ENCODE results near the gene PRR33. TPM values are rescaled to one million over a fixed set of nuclear protein-coding genes. Genes with fewer than 3 reads are reported as not detected.

The PRR33 gene
- polyA plus RNA-seq, 1 donor = 0.67 TPM

DNA sequence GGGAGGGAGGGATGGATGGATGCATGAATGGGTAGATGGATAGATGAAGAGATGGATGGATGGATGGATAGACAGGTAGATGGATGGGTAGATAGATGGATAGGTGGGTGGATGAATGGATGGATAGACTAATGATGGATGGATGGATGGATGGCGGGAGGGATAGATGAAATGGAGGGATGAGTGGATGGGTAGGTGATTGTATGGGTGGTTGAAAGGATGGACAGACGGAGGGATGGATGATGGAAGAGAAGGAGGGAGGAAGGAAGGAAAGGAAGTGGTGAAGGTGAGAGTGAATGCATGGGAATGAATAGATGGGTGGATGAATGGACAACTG is 24.1 kb upstream of the PRR33 start:
- Histone ChIP-seq H3K36me3 (ENCODE audit: control insufficient read depth, insufficient read depth, low read length) (no peaks in the 10 kb centered on the region), H3K4me1 (ENCODE audit: control insufficient read depth, insufficient read depth, low read length) (no peaks in the 10 kb centered on the region), H3K4me3 (ENCODE audit: low read length) (no peak overlapping the region), H3K9me3 (ENCODE audit: control insufficient read depth, low read depth, low read length) (no peaks in the 10 kb centered on the region), H3K27ac (ENCODE audit: low read length) (no peak overlapping the region), H3K27me3 (ENCODE audit: control insufficient read depth, insufficient read depth, low read length) (no peaks in the 10 kb centered on the region)
- DNase-seq = no peak
- 94% methylated on average over 2 of the region's 2 CpGs for WGBS (ENCODE audit: insufficient coverage, low lambda C conversion rate)

DNA sequence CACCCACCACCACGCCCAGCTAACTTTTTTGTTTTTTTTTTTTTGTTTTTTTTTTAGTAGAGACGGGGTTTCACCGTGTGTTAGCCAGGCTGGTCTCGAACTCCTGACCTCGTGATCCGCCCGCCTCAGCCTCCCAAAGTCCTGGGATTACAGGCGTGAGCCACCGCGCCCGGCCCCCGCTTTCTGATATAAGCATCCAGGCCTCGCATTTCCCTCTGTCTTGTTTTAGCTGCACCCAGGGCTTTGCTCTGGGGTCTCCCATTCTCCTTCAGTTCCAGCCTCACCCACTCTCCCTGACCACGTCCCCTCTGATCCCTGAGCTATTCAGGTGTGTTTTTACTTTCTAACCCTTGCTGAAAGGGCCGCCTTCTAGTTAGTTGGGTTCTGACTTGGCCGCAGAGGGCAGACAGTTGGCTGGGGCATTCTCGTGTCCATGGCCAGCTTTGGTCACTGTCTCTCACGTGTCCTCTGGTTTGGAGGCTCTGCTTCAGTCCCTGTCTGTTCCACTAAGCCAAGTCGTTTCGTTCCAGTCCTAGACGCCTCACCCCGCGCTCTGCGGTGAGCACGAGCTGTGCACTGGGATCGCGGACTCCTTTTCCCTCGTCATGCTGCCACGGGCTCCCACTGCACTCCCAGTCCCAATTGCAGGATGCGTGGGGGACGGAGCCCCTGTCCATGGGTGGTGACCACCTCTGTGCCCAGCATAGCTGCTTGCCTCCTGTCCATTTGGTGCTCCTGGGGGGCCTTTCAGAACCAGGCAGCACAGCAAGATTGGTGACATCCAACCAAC is 21.8 kb upstream of the PRR33 start:
- no peaks in the 10 kb centered on the region for H3K27me3 ChIP-seq (ENCODE audit: control insufficient read depth, insufficient read depth, low read length)
- H3K9me3 ChIP-seq (ENCODE audit: control insufficient read depth, low read depth, low read length) = no peaks in the 10 kb centered on the region
- H3K4me1 ChIP-seq (ENCODE audit: control insufficient read depth, insufficient read depth, low read length) = no peaks in the 10 kb centered on the region
- DNase-seq = no peak
- H3K4me3 ChIP-seq (ENCODE audit: low read length) = no peak overlapping the region
- WGBS (ENCODE audit: insufficient coverage, low lambda C conversion rate) = no CpG with 5 or more reads among the region's 31 CpGs
- H3K27ac ChIP-seq (ENCODE audit: low read length) = no peak overlapping the region
- H3K36me3 ChIP-seq (ENCODE audit: control insufficient read depth, insufficient read depth, low read length) = no peaks in the 10 kb centered on the region

DNA sequence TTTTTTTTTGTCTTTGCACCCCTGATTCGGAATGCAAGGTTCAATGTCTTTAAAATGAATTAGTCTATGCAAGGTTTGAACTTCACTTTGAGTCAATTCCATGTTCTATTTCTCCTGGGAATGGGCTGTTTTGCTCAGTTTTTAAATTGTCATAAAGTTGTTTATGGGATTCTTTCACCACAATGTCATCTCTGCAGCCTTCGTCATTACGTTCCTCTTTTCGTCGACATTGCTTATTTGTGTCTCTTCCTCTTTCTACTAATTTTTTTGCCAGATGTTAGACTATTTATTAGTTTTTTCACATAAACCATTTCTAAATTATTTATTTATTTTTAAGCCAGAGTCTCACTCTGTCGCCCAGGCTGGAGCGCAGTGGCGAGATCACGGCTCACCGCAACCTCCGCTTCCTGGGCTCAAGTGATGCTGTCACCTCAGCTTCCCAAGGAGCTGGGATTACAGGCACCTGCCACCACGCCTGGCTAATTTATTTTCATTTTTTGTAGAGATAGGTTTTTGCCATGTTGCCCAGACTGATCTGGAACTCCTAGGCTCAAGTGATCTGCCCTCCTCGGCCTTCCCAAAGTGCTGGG is 20.7 kb upstream of the PRR33 start:
- Histone ChIP-seq H3K27ac (ENCODE audit: low read length) (no peak overlapping the region), H3K4me3 (ENCODE audit: low read length) (no peak overlapping the region), H3K4me1 (ENCODE audit: control insufficient read depth, insufficient read depth, low read length) (peaks cover 4% of the 10 kb centered on the region), H3K27me3 (ENCODE audit: control insufficient read depth, insufficient read depth, low read length) (no peaks in the 10 kb centered on the region), H3K36me3 (ENCODE audit: control insufficient read depth, insufficient read depth, low read length) (no peaks in the 10 kb centered on the region), H3K9me3 (ENCODE audit: control insufficient read depth, low read depth, low read length) (no peaks in the 10 kb centered on the region)
- 76% methylated on average over 5 of the region's 13 CpGs for WGBS (ENCODE audit: insufficient coverage, low lambda C conversion rate)
- DNase-seq = no peak

DNA sequence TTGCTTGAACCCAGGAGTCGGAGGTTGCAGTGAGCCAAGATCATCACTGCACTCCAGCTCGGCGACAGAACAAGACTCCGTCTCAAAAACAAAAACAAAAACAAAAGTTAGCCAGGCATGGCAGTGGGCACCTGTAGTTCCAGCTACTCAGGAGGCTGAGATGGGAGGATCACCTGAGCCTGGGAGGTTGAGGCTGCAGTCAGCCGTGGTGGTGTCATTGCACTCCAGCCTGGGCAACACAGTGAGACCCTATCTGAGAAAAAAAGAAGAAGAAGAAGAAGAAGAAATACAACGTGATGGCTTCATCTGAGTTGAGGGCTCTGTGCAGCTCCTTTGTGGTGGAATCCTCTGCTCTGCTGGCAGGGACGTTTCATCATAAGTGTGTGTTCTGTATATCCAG is 17.8 kb upstream of the PRR33 start:
- no peaks in the 10 kb centered on the region for H3K27me3 ChIP-seq (ENCODE audit: control insufficient read depth, insufficient read depth, low read length)
- no peak overlapping the region for H3K4me3 ChIP-seq (ENCODE audit: low read length)
- WGBS (ENCODE audit: insufficient coverage, low lambda C conversion rate) = no CpG with 5 or more reads among the region's 7 CpGs
- no peaks in the 10 kb centered on the region for H3K9me3 ChIP-seq (ENCODE audit: control insufficient read depth, low read depth, low read length)
- no peak for DNase-seq
- peaks cover 4% of the 10 kb centered on the region for H3K4me1 ChIP-seq (ENCODE audit: control insufficient read depth, insufficient read depth, low read length)
- H3K27ac ChIP-seq (ENCODE audit: low read length) = no peak overlapping the region
- no peaks in the 10 kb centered on the region for H3K36me3 ChIP-seq (ENCODE audit: control insufficient read depth, insufficient read depth, low read length)

DNA sequence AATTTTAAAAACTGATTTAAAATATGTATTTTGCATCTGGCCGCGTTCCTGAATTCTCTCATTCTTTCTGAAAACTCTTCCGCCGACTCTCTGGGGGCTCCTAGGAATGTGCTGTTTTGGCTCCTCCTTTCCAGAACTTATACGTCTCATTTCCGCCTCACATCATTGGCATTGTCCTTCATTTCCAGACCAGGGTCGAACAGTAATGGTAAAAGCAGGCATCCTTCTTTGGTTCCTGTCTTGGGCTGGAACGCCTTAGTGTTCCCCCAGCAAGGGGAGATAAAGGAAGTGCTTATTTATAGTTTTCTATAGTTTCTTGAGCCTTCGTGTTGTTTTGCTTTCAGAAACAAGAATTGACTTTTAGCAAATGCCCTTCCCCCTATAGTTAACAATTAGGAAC is 16.9 kb upstream of the PRR33 start:
- WGBS (ENCODE audit: insufficient coverage, low lambda C conversion rate) = 40% methylated on average over 2 of the region's 9 CpGs
- H3K4me3 ChIP-seq (ENCODE audit: low read length) = no peak overlapping the region
- no peaks in the 10 kb centered on the region for H3K27me3 ChIP-seq (ENCODE audit: control insufficient read depth, insufficient read depth, low read length)
- peak in 1 of 2 donors; percentile 25 for DNase-seq
- H3K4me1 ChIP-seq (ENCODE audit: control insufficient read depth, insufficient read depth, low read length) = peaks cover 4% of the 10 kb centered on the region
- H3K36me3 ChIP-seq (ENCODE audit: control insufficient read depth, insufficient read depth, low read length) = no peaks in the 10 kb centered on the region
- H3K27ac ChIP-seq (ENCODE audit: low read length) = peak overlapping the region; percentile 66
- no peaks in the 10 kb centered on the region for H3K9me3 ChIP-seq (ENCODE audit: control insufficient read depth, low read depth, low read length)

DNA sequence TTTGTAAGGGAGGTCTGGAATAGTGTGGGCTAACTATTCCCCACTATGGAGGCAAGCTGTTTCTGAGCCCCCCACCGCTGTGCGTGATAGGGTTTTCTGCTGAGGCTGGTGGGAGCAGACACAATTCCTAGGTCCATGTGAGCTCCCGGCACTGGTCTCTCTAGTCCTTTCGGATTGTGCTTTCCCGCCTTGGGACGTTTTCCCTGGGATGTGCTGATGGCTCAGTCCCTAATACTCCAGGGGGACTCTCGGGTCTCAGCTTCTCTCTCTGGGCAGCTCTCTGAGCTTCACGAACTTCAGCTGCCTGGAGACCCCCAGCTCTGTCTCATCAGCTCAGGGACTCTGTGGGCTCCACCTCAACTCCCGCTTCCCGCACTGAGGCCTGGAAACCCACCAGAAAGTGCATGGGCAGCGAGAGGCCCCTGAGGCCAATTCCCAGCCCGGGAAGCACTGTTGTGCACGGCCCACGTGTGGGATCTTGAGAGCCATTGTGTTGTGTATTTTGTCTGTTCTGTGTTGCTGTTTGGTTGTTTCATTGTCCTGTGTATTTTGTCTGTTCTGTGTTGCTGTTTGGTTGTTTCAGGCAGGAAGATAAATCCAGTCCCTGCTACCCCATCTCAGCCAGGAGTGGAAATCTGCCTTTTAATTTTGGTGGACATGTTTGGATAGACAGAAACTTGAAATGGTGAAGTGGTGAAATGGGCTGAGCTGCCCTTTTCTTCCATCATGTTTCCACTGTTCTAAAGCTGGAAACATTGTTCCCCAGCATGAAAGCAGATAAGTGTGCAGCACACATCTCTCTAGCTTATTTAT is 15.1 kb upstream of the PRR33 start:
- Histone ChIP-seq H3K36me3 (ENCODE audit: control insufficient read depth, insufficient read depth, low read length) (no peaks in the 10 kb centered on the region), H3K4me3 (ENCODE audit: low read length) (no peak overlapping the region), H3K27ac (ENCODE audit: low read length) (peak overlapping the region; percentile 32), H3K9me3 (ENCODE audit: control insufficient read depth, low read depth, low read length) (no peaks in the 10 kb centered on the region), H3K27me3 (ENCODE audit: control insufficient read depth, insufficient read depth, low read length) (no peaks in the 10 kb centered on the region), H3K4me1 (ENCODE audit: control insufficient read depth, insufficient read depth, low read length) (peaks cover 4% of the 10 kb centered on the region)
- WGBS (ENCODE audit: insufficient coverage, low lambda C conversion rate) = no CpG with 5 or more reads among the region's 14 CpGs
- DNase-seq = no peak

DNA sequence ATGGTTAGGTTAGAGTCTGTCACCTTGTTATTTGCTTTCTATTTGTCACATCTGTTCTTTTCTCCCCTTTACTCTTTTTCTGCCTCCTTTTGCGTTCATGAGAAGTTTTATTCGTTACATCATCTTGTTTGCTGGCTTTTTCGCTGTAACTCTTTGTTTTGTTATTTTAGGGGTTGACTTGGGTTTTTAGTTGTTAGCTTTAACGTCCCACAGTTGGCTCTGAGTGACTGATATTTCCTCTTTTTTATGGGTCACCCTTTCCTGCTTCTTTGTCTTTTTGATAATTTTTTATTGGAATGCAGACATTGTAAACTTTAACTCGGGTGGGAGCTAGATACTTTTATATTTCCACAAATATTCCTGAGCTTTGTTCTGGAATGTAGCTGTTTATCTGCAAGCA is 14.5 kb upstream of the PRR33 start:
- Histone ChIP-seq H3K4me1 (ENCODE audit: control insufficient read depth, insufficient read depth, low read length) (peaks cover 4% of the 10 kb centered on the region), H3K4me3 (ENCODE audit: low read length) (no peak overlapping the region), H3K27ac (ENCODE audit: low read length) (peak overlapping the region; percentile 32), H3K36me3 (ENCODE audit: control insufficient read depth, insufficient read depth, low read length) (no peaks in the 10 kb centered on the region), H3K9me3 (ENCODE audit: control insufficient read depth, low read depth, low read length) (no peaks in the 10 kb centered on the region), H3K27me3 (ENCODE audit: control insufficient read depth, insufficient read depth, low read length) (no peaks in the 10 kb centered on the region)
- DNase-seq = no peak
- WGBS (ENCODE audit: insufficient coverage, low lambda C conversion rate) = 41% methylated on average over 4 of the region's 5 CpGs

DNA sequence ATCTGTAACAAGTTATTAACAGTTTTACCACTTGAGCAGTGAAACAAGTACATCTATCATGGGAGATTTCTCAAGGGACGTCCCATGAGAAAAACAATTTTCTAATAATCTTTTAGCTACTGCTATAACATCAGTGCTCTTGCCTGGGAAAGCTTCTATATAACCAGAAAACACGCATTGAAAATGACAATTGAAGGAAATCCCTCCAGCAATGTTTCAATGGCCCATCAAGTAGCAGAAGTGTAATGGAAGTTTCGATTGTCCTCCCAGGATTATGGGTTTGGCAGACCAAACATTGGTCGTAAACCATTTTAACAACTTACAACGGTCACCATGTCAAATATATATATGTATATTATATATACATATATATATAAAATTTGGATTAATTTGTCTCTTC is 8.0 kb upstream of the PRR33 start:
- Histone ChIP-seq H3K36me3 (ENCODE audit: control insufficient read depth, insufficient read depth, low read length) (no peaks in the 10 kb centered on the region), H3K4me3 (ENCODE audit: low read length) (no peak overlapping the region), H3K27ac (ENCODE audit: low read length) (no peak overlapping the region), H3K4me1 (ENCODE audit: control insufficient read depth, insufficient read depth, low read length) (peaks cover 6% of the 10 kb centered on the region), H3K9me3 (ENCODE audit: control insufficient read depth, low read depth, low read length) (no peaks in the 10 kb centered on the region), H3K27me3 (ENCODE audit: control insufficient read depth, insufficient read depth, low read length) (no peaks in the 10 kb centered on the region)
- 100% methylated on average over 1 of the region's 5 CpGs for WGBS (ENCODE audit: insufficient coverage, low lambda C conversion rate)
- DNase-seq = no peak

DNA sequence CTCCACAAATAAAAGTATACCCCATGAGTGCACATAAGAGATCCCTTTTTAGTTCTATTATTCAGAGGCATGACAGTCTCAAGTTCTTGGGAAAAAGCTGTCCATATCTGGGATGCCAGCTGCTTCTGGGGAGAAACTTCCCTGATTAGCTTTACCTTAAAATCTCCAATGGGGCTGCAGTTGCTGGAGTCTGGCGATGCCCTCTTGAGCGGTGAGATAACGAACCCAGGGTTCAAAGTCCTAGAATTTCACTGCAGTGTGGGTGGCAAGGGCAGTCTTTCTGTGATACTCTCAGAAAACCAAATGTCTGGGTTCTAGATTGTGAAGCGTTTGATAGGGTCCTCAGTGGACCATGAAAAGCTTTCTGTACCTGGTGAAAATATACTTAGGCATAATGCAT is 7.4 kb upstream of the PRR33 start:
- peak in 1 of 2 donors; percentile 60 for DNase-seq
- H3K27me3 ChIP-seq (ENCODE audit: control insufficient read depth, insufficient read depth, low read length) = no peaks in the 10 kb centered on the region
- H3K9me3 ChIP-seq (ENCODE audit: control insufficient read depth, low read depth, low read length) = no peaks in the 10 kb centered on the region
- H3K4me3 ChIP-seq (ENCODE audit: low read length) = no peak overlapping the region
- no peaks in the 10 kb centered on the region for H3K36me3 ChIP-seq (ENCODE audit: control insufficient read depth, insufficient read depth, low read length)
- peaks cover 6% of the 10 kb centered on the region for H3K4me1 ChIP-seq (ENCODE audit: control insufficient read depth, insufficient read depth, low read length)
- H3K27ac ChIP-seq (ENCODE audit: low read length) = no peak overlapping the region
- WGBS (ENCODE audit: insufficient coverage, low lambda C conversion rate) = 67% methylated on average over 1 of the region's 4 CpGs

DNA sequence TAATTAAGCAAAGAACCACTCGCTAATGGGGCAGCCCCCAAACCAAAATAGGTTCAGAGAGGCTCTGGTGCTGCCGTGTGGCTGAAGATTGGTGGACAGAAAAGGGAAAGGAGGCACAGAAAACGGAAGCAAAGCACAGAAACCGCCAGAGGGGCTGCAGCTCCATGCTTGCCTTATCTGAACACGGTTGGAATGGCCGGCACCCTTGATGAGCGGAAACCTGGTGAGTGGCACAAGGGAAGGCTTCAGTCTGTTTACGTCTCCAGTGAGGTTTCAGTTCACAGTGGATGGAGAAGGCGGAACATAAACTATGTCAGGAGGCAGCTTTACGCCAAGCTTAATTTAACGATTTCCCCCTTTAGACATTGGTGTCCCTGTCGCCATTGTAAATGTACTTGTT is 5.2 kb upstream of the PRR33 start:
- 78% methylated on average over 3 of the region's 12 CpGs for WGBS (ENCODE audit: insufficient coverage, low lambda C conversion rate)
- Histone ChIP-seq H3K27ac (ENCODE audit: low read length) (no peak overlapping the region), H3K4me1 (ENCODE audit: control insufficient read depth, insufficient read depth, low read length) (peaks cover 6% of the 10 kb centered on the region), H3K9me3 (ENCODE audit: control insufficient read depth, low read depth, low read length) (no peaks in the 10 kb centered on the region), H3K4me3 (ENCODE audit: low read length) (no peak overlapping the region), H3K27me3 (ENCODE audit: control insufficient read depth, insufficient read depth, low read length) (no peaks in the 10 kb centered on the region), H3K36me3 (ENCODE audit: control insufficient read depth, insufficient read depth, low read length) (no peaks in the 10 kb centered on the region)
- no peak for DNase-seq

All from large intestine (tissue), 3 donors.